HG03280 (cell line): ENCODE data around the gene SNTG2.
"Not testable (repeated sequence)": the region's sequence is repeated elsewhere in the genome, so short reads cannot be mapped to it uniquely, and the experiment has no call there.

ENCODE experiments used
- ATAC-seq: cut with Tn5 transposase; IDR thresholded peaks from one replicate; pipeline ENCODE4 v1.9.1; 2021; ENCODE audit warnings: mild to moderate bottlenecking, moderate library complexity; ENCODE audit not compliant: unreplicated experiment

The SNTG2 gene

DNA sequence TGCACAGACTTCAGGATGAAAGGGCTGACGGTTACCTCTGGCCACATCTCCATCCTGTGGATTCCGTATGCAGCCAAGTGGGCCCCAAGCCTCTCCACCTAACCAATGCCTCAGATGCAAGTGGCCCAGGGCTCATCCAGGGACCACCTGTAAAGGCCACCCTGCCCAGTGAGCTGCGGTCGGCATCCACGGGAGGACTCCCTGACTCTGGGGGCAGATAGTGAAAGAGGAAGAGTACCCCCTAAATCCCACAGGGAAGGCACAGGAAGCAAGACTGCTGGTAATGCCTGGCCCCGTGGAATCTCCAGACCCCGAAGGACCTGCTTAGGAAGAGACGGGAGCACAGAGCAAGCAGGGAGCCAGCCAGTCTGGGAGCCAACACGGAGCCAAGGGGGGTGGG lies 451.4 kb downstream of the SNTG2 start:
- ATAC-seq, result no peak

DNA sequence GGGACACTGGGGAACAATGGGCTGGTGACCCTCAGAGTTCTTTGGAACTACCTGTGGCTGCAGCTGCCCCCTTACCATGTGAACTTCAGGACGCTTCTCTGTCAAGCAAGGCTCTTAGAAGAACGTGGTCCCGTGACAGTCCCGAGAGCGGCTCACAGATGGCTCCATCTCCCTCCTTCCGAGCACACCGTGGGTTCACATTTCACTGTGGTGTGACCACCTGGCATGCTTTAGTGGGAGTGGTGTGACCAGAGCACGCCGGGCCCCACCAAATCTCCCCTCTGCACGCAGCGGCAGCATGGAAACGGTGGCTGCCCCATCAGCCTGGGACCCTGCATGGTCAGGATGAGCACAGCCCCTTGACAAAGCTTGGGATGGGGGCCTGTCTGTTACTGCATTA lies 452.9 kb downstream of the SNTG2 start:
- no peak for ATAC-seq

- ATAC-seq, result no peak
Measured at GRCh38 chr2:1405124-1405523, 454.5 kb downstream of the SNTG2 start.

DNA sequence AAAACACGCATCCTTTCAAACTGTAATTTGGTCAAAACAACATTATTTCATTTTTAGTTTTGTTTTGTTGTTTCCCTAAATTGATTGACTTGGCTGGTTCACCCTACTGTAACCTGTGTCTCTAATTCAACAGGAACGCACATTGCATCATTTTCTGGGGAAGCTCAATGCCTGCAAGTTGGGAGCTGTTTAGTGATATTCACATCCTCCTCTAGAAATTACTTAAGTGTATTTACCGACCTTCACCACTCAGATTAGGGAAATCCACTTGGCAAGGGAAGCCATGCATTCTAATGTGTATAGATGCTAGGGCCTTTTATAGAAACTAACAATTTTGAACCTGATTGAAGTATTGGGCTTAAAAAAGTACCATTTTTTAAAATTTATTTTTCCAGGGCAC lies 455.3 kb downstream of the SNTG2 start:
- no peak for ATAC-seq

- ATAC-seq, result no peak
Measured at GRCh38 chr2:1406434-1406833, 455.8 kb downstream of the SNTG2 start.

DNA sequence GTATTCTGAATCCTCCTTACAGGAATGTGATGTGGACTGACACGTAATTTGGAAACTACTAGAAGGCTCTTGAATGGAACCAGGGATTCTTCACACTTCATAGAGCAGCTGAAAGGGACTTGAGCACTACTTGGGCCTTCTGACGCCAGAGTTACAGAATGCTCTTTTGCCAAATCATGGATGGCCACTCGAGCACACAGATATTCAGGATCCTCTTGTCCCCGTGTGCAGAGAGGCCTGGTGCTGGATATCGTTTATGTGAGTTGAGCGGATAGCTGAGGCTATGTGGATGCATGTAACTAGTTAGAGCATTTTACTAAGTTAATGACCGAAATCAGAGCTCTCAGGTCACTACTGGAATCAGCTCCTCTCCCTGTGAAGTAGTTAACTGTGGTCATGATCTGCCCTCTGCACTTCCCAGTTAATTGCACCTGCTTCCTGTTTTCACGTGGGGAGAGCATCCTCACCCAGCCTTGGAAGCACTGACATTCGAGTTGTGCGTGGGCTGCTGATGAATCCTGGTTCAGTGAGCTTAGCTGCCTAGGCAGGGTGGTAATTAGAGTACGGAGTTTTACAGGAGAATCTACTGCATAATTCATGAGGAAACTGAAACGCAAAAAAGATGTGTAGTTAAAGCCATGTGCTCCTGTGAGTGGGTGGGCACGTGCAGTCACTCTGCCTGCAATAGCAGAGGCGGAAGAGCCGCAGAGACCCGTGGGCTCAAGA lies 457.5 kb downstream of the SNTG2 start:
- ATAC-seq, result no peak

GRCh38 chr2:1413156-1413710 lies 462.6 kb downstream of the SNTG2 start, which contains the start of gene TPO:
Gene TPO, plus strand, starts transcription at chr2:1413463. Its CDS starts 946 bp downstream, at chr2:1414409.
- ATAC-seq, result no peak

GRCh38 chr2:1414121-1414520 lies 463.5 kb downstream of the SNTG2 start:
- ATAC-seq, result no peak

DNA sequence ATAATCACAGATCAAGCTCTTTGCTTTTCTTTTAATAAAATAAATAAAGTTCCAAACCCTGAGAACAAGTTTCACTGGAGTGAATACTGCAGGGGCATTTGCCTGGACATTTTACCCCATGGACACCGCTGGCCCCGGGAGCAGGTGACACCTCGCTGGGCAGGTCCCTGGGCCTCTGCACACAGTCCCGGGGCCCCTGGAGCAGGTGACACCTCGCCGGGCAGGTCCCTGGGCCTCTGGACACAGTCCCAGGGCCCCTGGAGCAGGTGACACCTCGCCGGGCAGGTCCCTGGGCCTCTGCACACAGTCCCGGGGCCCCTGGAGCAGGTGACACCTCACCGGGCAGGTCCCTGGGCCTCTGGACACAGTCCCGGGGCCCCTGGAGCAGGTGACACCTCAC lies 464.3 kb downstream of the SNTG2 start:
- ATAC-seq, result not testable (repeated sequence)

- ATAC-seq, result no peak
Measured at GRCh38 chr2:1415501-1415900, 464.9 kb downstream of the SNTG2 start.
